Midbrain (tissue), 1 donor: ENCODE results near the gene KLF2.

Experiments used
- DNase-seq: peaks from one replicate; lab custom pipeline; 2025; lab: John Stamatoyannopoulos, UW

The KLF2 gene

GRCh38 chr19:16377521-16377920, 52.9 kb downstream of the KLF2 start:
- DNase-seq = no peak
